Measurements from ENCODE around the gene PCDHGA1. TPM values are rescaled to one million over a fixed set of nuclear protein-coding genes. Genes with fewer than 3 reads are reported as not detected.

The PCDHGA1 gene
- total and polyA plus RNA-seq, 4 donors, result 0.05 to 0.08 (median 0.05) TPM; not detected in 1

- WGBS, result 86% methylated on average over 7 of the region's 7 CpGs
- Histone ChIP-seq H3K36me3 (ENCODE audit: control insufficient read depth in 4 of 4, insufficient read depth in 3 of 4, low read depth in 1 of 4, low read length in 3 of 4) (peaks cover 0 to 2% (median 0%) of the 10 kb centered on the region in 4 donors), H3K9ac (ENCODE audit: low read depth in 1 of 2, low read length in 2 of 2) (no peak overlapping the region)
Observed at GRCh38 chr5:141501761-141502160, 171.4 kb downstream of the PCDHGA1 start.

GRCh38 chr5:141503681-141504080 is 173.4 kb downstream of the PCDHGA1 start:
- no peak overlapping the region for H3K27ac ChIP-seq (ENCODE audit: low read depth in 1 of 2, low read length in 2 of 2)
- no peak for TF ChIP-seq TAF1 (conservative IDR thresholded peaks at IDR 0.05)
- TF ChIP-seq RXRA (IDR thresholded peaks at IDR 0.05), result no peak
- TF ChIP-seq CTCF (IDR thresholded peaks at IDR 0.05; ENCODE audit: low read depth, low read length, missing input control), result no peak
- TF ChIP-seq SP1 (IDR thresholded peaks at IDR 0.05), result no peak
- TF ChIP-seq JUND (IDR thresholded peaks at IDR 0.05), result no peak
- TF ChIP-seq, protein P1, sequence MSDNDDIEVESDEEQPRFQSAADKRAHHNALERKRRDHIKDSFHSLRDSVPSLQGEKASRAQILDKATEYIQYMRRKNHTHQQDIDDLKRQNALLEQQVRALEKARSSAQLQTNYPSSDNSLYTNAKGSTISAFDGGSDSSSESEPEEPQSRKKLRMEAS (IDR thresholded peaks at IDR 0.05), result no peak
- TF ChIP-seq, protein P2, sequence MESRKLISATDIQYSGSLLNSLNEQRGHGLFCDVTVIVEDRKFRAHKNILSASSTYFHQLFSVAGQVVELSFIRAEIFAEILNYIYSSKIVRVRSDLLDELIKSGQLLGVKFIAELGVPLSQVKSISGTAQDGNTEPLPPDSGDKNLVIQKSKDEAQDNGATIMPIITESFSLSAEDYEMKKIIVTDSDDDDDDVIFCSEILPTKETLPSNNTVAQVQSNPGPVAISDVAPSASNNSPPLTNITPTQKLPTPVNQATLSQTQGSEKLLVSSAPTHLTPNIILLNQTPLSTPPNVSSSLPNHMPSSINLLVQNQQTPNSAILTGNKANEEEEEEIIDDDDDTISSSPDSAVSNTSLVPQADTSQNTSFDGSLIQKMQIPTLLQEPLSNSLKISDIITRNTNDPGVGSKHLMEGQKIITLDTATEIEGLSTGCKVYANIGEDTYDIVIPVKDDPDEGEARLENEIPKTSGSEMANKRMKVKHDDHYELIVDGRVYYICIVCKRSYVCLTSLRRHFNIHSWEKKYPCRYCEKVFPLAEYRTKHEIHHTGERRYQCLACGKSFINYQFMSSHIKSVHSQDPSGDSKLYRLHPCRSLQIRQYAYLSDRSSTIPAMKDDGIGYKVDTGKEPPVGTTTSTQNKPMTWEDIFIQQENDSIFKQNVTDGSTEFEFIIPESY (IDR thresholded peaks at IDR 0.05), result no peak
- TF ChIP-seq, protein P3, sequence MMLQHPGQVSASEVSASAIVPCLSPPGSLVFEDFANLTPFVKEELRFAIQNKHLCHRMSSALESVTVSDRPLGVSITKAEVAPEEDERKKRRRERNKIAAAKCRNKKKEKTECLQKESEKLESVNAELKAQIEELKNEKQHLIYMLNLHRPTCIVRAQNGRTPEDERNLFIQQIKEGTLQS (IDR thresholded peaks at IDR 0.05), result no peak
- TF ChIP-seq REST (IDR thresholded peaks at IDR 0.05), result no peak
- TF ChIP-seq FOXA1 (IDR thresholded peaks at IDR 0.05), result no peak
- no peak for TF ChIP-seq HNF4A (conservative IDR thresholded peaks at IDR 0.05)
- no peak for TF ChIP-seq NR2F2 (IDR thresholded peaks at IDR 0.05)
- no peak for TF ChIP-seq YY1 (IDR thresholded peaks at IDR 0.05)
- no peaks in the 10 kb centered on the region for H3K4me1 ChIP-seq (ENCODE audit: control insufficient read depth in 4 of 4, insufficient read depth in 4 of 4, low read length in 3 of 4)
- 94% methylated on average over 2 of the region's 2 CpGs for WGBS
- DNase-seq (ENCODE audit: low spot score), result no peak
- H3K27me3 ChIP-seq (ENCODE audit: control insufficient read depth in 4 of 4, insufficient read depth in 4 of 4, low read length in 3 of 4), result no peaks in the 10 kb centered on the region
- no peak overlapping the region for H3K4me3 ChIP-seq (ENCODE audit: low read depth in 1 of 3, low read length in 3 of 3)
- H3K9me3 ChIP-seq (ENCODE audit: control insufficient read depth in 4 of 4, low read length in 3 of 4), result no peaks in the 10 kb centered on the region
- H3K36me3 ChIP-seq (ENCODE audit: control insufficient read depth in 4 of 4, insufficient read depth in 3 of 4, low read depth in 1 of 4, low read length in 3 of 4), result peaks cover 0 to 2% (median 0%) of the 10 kb centered on the region in 4 donors
- H3K9ac ChIP-seq (ENCODE audit: low read depth in 1 of 2, low read length in 2 of 2), result no peak overlapping the region

More at GRCh38 chr5:141501761-141502160, 171.4 kb downstream of the PCDHGA1 start:
- Histone ChIP-seq H3K4me3 (ENCODE audit: low read depth in 1 of 3, low read length in 3 of 3) (no peak overlapping the region), H3K4me1 (ENCODE audit: control insufficient read depth in 4 of 4, insufficient read depth in 4 of 4, low read length in 3 of 4) (no peaks in the 10 kb centered on the region), H3K27ac (ENCODE audit: low read depth in 1 of 2, low read length in 2 of 2) (no peak overlapping the region), H3K9me3 (ENCODE audit: control insufficient read depth in 4 of 4, low read length in 3 of 4) (no peaks in the 10 kb centered on the region), H3K27me3 (ENCODE audit: control insufficient read depth in 4 of 4, insufficient read depth in 4 of 4, low read length in 3 of 4) (no peaks in the 10 kb centered on the region)
- DNase-seq (ENCODE audit: low spot score), result no peak
- TF ChIP-seq JUND (IDR thresholded peaks at IDR 0.05) (no peak), TAF1 (conservative IDR thresholded peaks at IDR 0.05) (no peak), RXRA (IDR thresholded peaks at IDR 0.05) (no peak), YY1 (IDR thresholded peaks at IDR 0.05) (no peak), CTCF (IDR thresholded peaks at IDR 0.05; ENCODE audit: low read depth, low read length, missing input control) (no peak), HNF4A (conservative IDR thresholded peaks at IDR 0.05) (no peak), EGR1 (IDR thresholded peaks at IDR 0.05; ENCODE audit: low read depth in 2 of 2) (no peak)
- TF ChIP-seq, protein P2 (IDR thresholded peaks at IDR 0.05), result no peak

Data from liver (tissue), 9 donors.